Measurements from ENCODE around the gene CCDC142. TPM values are rescaled to one million over a fixed set of nuclear protein-coding genes. Genes with fewer than 3 reads are reported as not detected.

The CCDC142 gene
- total and polyA plus RNA-seq, 10 donors = 2.8 to 59.4 (median 26.0) TPM

DNA sequence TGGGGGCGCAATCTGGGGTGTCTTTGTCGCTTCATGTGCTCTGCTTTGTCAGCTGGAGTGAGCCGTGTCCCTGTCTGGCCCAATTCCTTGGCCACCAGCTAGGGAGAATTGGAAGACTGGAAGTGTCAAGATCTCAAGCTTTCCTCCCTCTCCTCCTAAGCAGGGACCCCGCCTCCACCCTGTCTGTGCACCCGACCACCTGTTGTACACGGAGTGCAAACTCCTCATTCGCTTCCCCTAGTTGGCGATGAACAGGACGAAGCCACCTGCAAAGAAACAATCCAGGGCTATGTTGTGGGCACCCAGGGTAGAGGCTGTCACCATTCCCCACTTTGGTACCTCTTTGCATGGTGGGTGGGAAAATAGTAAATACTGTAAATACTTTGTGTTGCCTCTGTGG, 44.9 kb upstream of the CCDC142 start:
- H3K27me3 ChIP-seq (replicated peaks in 1 of 7) = no peaks in the 10 kb centered on the region
- peaks cover 0 to 57% (median 35%) of the 10 kb centered on the region in 6 donors for H3K36me3 ChIP-seq
- no peak for DNase-seq
- WGBS, 5 donors = 91 to 98% (median 95%) methylated on average over 9 of the region's 9 CpGs
- H3K9me3 ChIP-seq = no peaks in the 10 kb centered on the region
- intact Hi-C loops (cut with DNase I; ENCODE audit: low total_unique reads) = no loop called here
- H3K4me3 ChIP-seq = peak overlapping the region in 1 of 8 donors; percentile 86
- peaks cover 20 to 58% (median 38%) of the 10 kb centered on the region in 6 donors for H3K4me1 ChIP-seq
- H3K27ac ChIP-seq = no peak overlapping the region
- TF ChIP-seq POLR2A (IDR thresholded peaks at IDR 0.05) (no peak), POLR2AphosphoS5 (IDR thresholded peaks at IDR 0.05) (no peak)
- TF ChIP-seq, protein P1, sequence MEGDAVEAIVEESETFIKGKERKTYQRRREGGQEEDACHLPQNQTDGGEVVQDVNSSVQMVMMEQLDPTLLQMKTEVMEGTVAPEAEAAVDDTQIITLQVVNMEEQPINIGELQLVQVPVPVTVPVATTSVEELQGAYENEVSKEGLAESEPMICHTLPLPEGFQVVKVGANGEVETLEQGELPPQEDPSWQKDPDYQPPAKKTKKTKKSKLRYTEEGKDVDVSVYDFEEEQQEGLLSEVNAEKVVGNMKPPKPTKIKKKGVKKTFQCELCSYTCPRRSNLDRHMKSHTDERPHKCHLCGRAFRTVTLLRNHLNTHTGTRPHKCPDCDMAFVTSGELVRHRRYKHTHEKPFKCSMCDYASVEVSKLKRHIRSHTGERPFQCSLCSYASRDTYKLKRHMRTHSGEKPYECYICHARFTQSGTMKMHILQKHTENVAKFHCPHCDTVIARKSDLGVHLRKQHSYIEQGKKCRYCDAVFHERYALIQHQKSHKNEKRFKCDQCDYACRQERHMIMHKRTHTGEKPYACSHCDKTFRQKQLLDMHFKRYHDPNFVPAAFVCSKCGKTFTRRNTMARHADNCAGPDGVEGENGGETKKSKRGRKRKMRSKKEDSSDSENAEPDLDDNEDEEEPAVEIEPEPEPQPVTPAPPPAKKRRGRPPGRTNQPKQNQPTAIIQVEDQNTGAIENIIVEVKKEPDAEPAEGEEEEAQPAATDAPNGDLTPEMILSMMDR (IDR thresholded peaks at IDR 0.05 in 8 of 11, conservative IDR thresholded peaks at IDR 0.05 in 3 of 11) = no peak

DNA sequence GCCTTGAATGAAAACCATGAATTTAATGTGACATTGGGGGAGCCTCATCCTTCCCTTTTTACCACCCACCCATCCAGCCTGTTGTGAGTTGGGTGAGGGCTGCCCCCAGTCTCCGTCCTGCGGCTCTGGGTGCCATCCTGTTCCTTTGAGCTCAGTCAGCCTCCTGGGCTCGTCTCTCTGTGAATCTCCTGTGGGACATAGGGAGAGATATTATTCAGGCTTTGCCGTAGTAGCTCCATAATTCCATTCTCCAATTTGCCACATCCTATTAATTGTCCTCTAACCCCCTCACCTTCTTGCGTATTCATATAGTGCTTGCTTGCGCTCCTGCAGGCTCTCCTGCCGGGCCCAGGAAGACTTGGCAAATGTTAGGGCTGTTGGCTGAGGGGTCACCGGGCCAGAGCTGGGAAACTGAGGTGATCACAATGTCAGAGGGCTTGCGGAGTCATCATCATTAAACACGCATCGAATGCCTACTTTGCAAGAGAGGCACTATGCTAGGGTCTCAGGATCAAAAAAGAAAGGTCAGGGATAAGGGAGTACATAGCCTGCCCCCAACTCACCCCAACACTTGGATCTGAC, 43.9 kb upstream of the CCDC142 start:
- Histone ChIP-seq H3K4me1 (peaks cover 19 to 48% (median 32%) of the 10 kb centered on the region in 6 donors), H3K9me3 (no peaks in the 10 kb centered on the region), H3K36me3 (peaks cover 0 to 47% (median 30%) of the 10 kb centered on the region in 6 donors), H3K27ac (no peak overlapping the region), H3K27me3 (replicated peaks in 1 of 7) (no peaks in the 10 kb centered on the region), H3K4me3 (no peak overlapping the region)
- DNase-seq = no peak
- WGBS, 5 donors = 94 to 99% (median 97%) methylated on average over 11 of the region's 11 CpGs
- TF ChIP-seq, protein P1 (IDR thresholded peaks at IDR 0.05 in 8 of 11, conservative IDR thresholded peaks at IDR 0.05 in 3 of 11) = no peak
- TF ChIP-seq POLR2A (IDR thresholded peaks at IDR 0.05) (no peak), POLR2AphosphoS5 (IDR thresholded peaks at IDR 0.05) (no peak)
- intact Hi-C loops (cut with DNase I; ENCODE audit: low total_unique reads) = no loop called here

DNA sequence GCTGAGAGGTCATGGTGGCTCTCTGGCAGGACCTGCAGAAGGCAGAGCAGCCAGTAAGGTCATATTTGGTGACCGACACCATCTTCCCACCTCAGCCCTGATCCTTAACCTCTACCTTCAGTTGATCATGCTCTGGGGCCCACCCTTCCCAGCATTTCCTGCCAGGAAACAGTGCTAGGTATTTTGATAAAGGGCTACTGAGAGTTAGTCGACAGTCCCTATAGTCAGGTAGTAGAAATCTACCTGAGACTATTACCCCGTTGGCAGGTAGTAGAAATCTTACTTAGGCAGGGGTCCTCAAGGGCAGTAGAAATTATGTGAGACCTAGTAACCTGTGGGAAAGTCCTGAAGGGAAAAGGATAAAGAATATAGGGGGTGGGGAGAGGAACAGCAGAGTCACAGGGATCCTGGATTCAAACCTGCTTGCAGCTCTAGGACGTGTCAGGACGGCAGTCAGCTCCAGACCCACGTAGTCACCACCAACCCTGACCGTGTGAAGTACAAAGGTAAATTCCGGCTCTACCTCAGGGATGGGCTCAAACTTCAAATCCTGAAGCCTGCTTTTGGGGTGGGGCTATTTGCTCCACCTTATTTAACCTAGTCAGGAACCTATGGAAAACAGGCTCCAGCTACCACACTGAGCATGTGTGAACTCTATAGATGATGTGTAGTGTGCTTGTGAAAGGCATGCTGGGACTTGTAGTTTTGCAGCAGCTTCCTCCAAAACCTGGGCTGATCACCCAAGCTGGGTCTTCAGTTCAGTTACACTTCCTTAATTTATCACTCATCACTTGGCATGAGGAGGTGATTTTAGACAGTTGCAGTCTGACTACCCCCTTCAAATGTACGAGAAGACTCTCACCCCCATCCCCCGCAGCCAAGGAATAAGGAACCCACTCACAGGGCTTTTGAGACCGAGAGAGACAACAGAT, 43.2 kb upstream of the CCDC142 start, which contains the start of gene DQX1:
Gene DQX1, minus strand, starts transcription at position 515 of the 932 bp plus-strand sequence. Its CDS starts 502 bp downstream, at position 13.
- Histone ChIP-seq H3K27ac (no peak within 1 kb of the TSS), H3K4me3 (no peak within 1 kb of the TSS)
- intact Hi-C loops (cut with DNase I; ENCODE audit: low total_unique reads) = no loop called here

More for the DNA sequence above, 43.2 kb upstream of the CCDC142 start, which contains the start of gene DQX1:
- TF ChIP-seq, protein P1 (IDR thresholded peaks at IDR 0.05 in 8 of 11, conservative IDR thresholded peaks at IDR 0.05 in 3 of 11) = no peak
- no peak for TF ChIP-seq POLR2AphosphoS5 (IDR thresholded peaks at IDR 0.05)
- TF ChIP-seq POLR2A (IDR thresholded peaks at IDR 0.05) = no peak
- Histone ChIP-seq H3K36me3 (peaks cover 0 to 42% (median 30%) of the 10 kb centered on the region in 6 donors), H3K9me3 (no peaks in the 10 kb centered on the region), H3K4me1 (peaks cover 12 to 41% (median 25%) of the 10 kb centered on the region in 6 donors), H3K27me3 (replicated peaks in 1 of 7) (peaks cover 0 to under 1% (median 0%) of the 10 kb centered on the region in 7 donors)
- DNase-seq = peak; percentile 55
- 73 to 83% (median 77%) methylated on average over 11 of the region's 11 CpGs for WGBS, 5 donors

Measured in spleen (tissue), 11 donors.